Right lobe of liver (tissue), 6 donors: ENCODE data around the gene MAP3K14. TPM values are rescaled to one million over a fixed set of nuclear protein-coding genes. Genes with fewer than 3 reads are reported as not detected.

Experiments used
- ATAC-seq, 4 donors: fragments of 200-7000 bp; cut with Tn5 transposase; one replicate each; pipeline ENCODE4 v1.9.1; 2020; ENCODE audit warnings: mild to moderate bottlenecking in 4 of 4, moderate library complexity in 4 of 4
- DNase-seq, 3 donors: peaks; one replicate each; pipeline ENCODE4 v3.0.0-alpha.2; 2020
- H3K27ac ChIP-seq, 3 donors: fragments of 200-600 bp; one replicate each; pipeline ENCODE4 v1.8.0; 2022
- H3K27me3 ChIP-seq, 2 donors: fragments of 200-600 bp; one replicate each; pipeline ENCODE4 v1.8.0; 2022
- H3K36me3 ChIP-seq, 4 donors: fragments of 200-600 bp; sonication (generic) in 1 of 4; one replicate each; pipeline versions ENCODE4 v1.5.1 to v1.8.0; 2017 to 2022; ENCODE audit warnings: control low read depth in 1 of 4
- H3K4me1 ChIP-seq, 4 donors: fragments of 200-600 bp; sonication (generic) in 1 of 4; one replicate each; pipeline versions ENCODE4 v1.5.1 to v1.8.0; 2017 to 2022; ENCODE audit warnings: control low read depth in 1 of 4
- H3K4me3 ChIP-seq, 3 donors: fragments of 200-600 bp; one replicate each; pipeline ENCODE4 v1.8.0; 2022
- H3K9me3 ChIP-seq, 4 donors: fragments of 200-600 bp; sonication (generic) in 1 of 4; one replicate each; pipeline versions ENCODE4 v1.5.1 to v1.8.0; 2017 to 2022; ENCODE audit warnings: control low read depth in 1 of 4
- CTCF ChIP-seq, 4 donors: fragments of 200-600 bp in 3 of 4; fragments of 450-650 bp in 1 of 4; IDR thresholded peaks; one replicate each; pipeline versions ENCODE4 v1.5.1 to v1.8.0; 2016 to 2022; ENCODE audit warnings: antibody characterized with exemption in 4 of 4, mild to moderate bottlenecking in 2 of 4
- POLR2A ChIP-seq: fragments of 450-650 bp; IDR thresholded peaks from one replicate; pipeline ENCODE4 v1.6.1; 2017; ENCODE audit warnings: antibody characterized with exemption, mild to moderate bottlenecking
- WGBS: methylation state at CpG from one replicate; pipeline ENCODE4 v1.1.6; 2018; ENCODE audit warnings: low coverage, low lambda C conversion rate; ENCODE audit not compliant: insufficient coverage; ENCODE audit errors: missing lambda C conversion rate; 5-methylcytosine and 5-hydroxymethylcytosine counted together
- intact Hi-C, 2 donors: fragments of 100-400 bp; cut with DNase I; formaldehyde crosslinking; loops; one replicate each; pipeline versions ENCODE4 v1.11.2 to v1.14.1; 2022
- total RNA-seq, 6 experiments: library from RNA; depleted of rRNA in 2 of 6; stranded (reverse); fragments of >200 nt in 2 of 6; fragmentation: NEBNext Ultra II Directional in 3 of 6; extraction: Animal tissue kit (Norgen Biotek cat#: 25700) in 3 of 6; gene quantifications; one replicate each; pipeline versions ENCODE4 v1.1.0 to v1.2.4, GENCODE V29; 2016 to 2023
- donor health status: DM: no; HTN: yes; CAD: no.
- donor health status: DM: no; HTN: no; CAD: no.
- donor health status: DM: no; HTN: no; CAD: no.
- donor health status: DM: no; HTN: yes; CAD: no.
- donor health status: DM: no; HTN: yes; CAD: no.

MAP3K14 gene
- total RNA-seq, 6 experiments from 2014 or later: 4.8 to 7.8 (median 6.3) TPM

GRCh38 chr17:45314741-45315647, 1.8 kb downstream of the MAP3K14 start:
- intact Hi-C loops: no loop called here
- H3K36me3 ChIP-seq: no peaks in the 10 kb centered on the region
- no peak for DNase-seq
- H3K27ac ChIP-seq: peak overlapping the region; percentile 30 to 87 (median 86)
- H3K9me3 ChIP-seq: no peaks in the 10 kb centered on the region
- no peak for ATAC-seq
- TF ChIP-seq CTCF (IDR thresholded peaks at IDR 0.05) (no peak), POLR2A (no peak)
- peaks cover 0 to 60% (median 35%) of the 10 kb centered on the region in 4 donors for H3K4me1 ChIP-seq
- WGBS: 22% methylated on average over 11 of the region's 11 CpGs
- no peaks in the 10 kb centered on the region for H3K27me3 ChIP-seq
- H3K4me3 ChIP-seq: peak overlapping the region; percentile 65 to 86 (median 80)

GRCh38 chr17:45313996-45314740, 2.7 kb downstream of the MAP3K14 start:
- intact Hi-C loops: no loop called here
- no peak for ATAC-seq
- peak overlapping the region; percentile 30 to 87 (median 86) for H3K27ac ChIP-seq
- no peaks in the 10 kb centered on the region for H3K27me3 ChIP-seq
- H3K4me3 ChIP-seq: peak overlapping the region in 2 of 3 donors; percentile 10 to 65
- H3K9me3 ChIP-seq: no peaks in the 10 kb centered on the region
- no peak for DNase-seq
- no peaks in the 10 kb centered on the region for H3K36me3 ChIP-seq
- 30% methylated on average over 7 of the region's 7 CpGs for WGBS
- H3K4me1 ChIP-seq: peaks cover 0 to 68% (median 38%) of the 10 kb centered on the region in 4 donors
- TF ChIP-seq CTCF (IDR thresholded peaks at IDR 0.05): no peak
- TF ChIP-seq POLR2A: no peak

GRCh38 chr17:45313421-45313771, 3.4 kb downstream of the MAP3K14 start:
- intact Hi-C loops: no loop called here
- no peak overlapping the region for H3K4me3 ChIP-seq

More at GRCh38 chr17:45313421-45313771, 3.4 kb downstream of the MAP3K14 start:
- Histone ChIP-seq H3K36me3 (no peaks in the 10 kb centered on the region), H3K9me3 (no peaks in the 10 kb centered on the region), H3K27ac (peak overlapping the region; percentile 86 to 87 (median 87)), H3K27me3 (no peaks in the 10 kb centered on the region), H3K4me1 (peaks cover 0 to 75% (median 41%) of the 10 kb centered on the region in 4 donors)
- DNase-seq: peak in 2 of 3 donors; percentile 64 to 67
- TF ChIP-seq POLR2A (no peak), CTCF (IDR thresholded peaks at IDR 0.05) (no peak)
- no peak for ATAC-seq
- 18% methylated on average over 5 of the region's 5 CpGs for WGBS
